ENCODE results near the gene S100A14. TPM values are rescaled to one million over a fixed set of nuclear protein-coding genes. Genes with fewer than 3 reads are reported as not detected.
A peak's percentile ranks its signal among the peaks of the same experiment; 100 is the strongest.

S100A14 gene
- total RNA-seq, 2 experiments from 2014 or later = not detected

DNA sequence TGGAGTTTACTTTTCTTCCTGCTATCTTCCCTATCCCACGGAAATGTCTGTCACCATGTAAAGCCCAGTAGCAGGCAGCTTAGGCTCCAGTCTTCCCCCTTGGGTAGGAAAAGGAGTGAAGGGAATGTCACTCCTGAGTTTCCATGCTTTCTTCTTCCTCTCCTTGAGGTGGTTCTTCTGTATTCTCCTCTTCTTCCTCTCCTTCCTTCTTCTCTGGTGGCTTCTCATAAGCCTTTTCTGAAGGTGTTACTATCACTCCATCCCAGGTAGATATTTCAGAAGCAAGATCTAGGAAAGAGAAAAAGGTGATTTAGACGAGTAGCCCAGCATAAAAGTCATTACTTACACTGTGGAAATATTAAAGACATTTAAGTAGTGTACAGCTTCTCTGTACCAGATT lies 46.1 kb upstream of the S100A14 start:
- no peak overlapping the region for H3K27ac ChIP-seq (ENCODE audit: low read depth, low read length, poor library complexity, severe bottlenecking)
- ChIA-PET POLR2A (interaction anchor here (2.7 kb wide), 1 partner anchor 28 kb away, joined by 7 read pairs; the partner anchor contains the start of gene CHTOP), CTCF (ENCODE audit: unreplicated experiment) (no interaction called here)
- H3K36me3 ChIP-seq (ENCODE audit: insufficient read depth, low read length) = peaks cover 74% of the 10 kb centered on the region
- intact Hi-C loops (cut with micrococcal nuclease; ENCODE audit: unreplicated experiment) = no loop called here
- H3K4me2 ChIP-seq (ENCODE audit: low read length) = no peak overlapping the region
- no peaks in the 10 kb centered on the region for H3K9me2 ChIP-seq (ENCODE audit: insufficient read depth, low read length)
- no peak overlapping the region for H2AFZ ChIP-seq (ENCODE audit: low read length)
- no peak for DNase-seq (ENCODE audit: low spot score)
- H3K79me2 ChIP-seq (ENCODE audit: insufficient read depth, low read depth, low read length) = peaks cover 18% of the 10 kb centered on the region
- H3K4me3 ChIP-seq (ENCODE audit: low read depth, low read length, poor library complexity, severe bottlenecking) = no peak overlapping the region
- no peaks in the 10 kb centered on the region for H3K9me3 ChIP-seq (ENCODE audit: low read length)
- BruUV-seq (replicated peaks) = TSS peak; percentile 81
- H3K4me1 ChIP-seq (ENCODE audit: insufficient read depth, low read length, poor library complexity, severe bottlenecking) = peaks cover 18% of the 10 kb centered on the region
- TF ChIP-seq EZH2phosphoT487 (IDR thresholded peaks at IDR 0.05; ENCODE audit: borderline replicate concordance, low read depth, low read length) = no peak
- TF ChIP-seq, protein P1, sequence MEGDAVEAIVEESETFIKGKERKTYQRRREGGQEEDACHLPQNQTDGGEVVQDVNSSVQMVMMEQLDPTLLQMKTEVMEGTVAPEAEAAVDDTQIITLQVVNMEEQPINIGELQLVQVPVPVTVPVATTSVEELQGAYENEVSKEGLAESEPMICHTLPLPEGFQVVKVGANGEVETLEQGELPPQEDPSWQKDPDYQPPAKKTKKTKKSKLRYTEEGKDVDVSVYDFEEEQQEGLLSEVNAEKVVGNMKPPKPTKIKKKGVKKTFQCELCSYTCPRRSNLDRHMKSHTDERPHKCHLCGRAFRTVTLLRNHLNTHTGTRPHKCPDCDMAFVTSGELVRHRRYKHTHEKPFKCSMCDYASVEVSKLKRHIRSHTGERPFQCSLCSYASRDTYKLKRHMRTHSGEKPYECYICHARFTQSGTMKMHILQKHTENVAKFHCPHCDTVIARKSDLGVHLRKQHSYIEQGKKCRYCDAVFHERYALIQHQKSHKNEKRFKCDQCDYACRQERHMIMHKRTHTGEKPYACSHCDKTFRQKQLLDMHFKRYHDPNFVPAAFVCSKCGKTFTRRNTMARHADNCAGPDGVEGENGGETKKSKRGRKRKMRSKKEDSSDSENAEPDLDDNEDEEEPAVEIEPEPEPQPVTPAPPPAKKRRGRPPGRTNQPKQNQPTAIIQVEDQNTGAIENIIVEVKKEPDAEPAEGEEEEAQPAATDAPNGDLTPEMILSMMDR (conservative IDR thresholded peaks at IDR 0.05; ENCODE audit: low read length) = no peak
- peaks cover 6% of the 10 kb centered on the region; the same call in 1 of the 2 replicates for H4K20me1 ChIP-seq (ENCODE audit: insufficient read depth, low read length)

DNA sequence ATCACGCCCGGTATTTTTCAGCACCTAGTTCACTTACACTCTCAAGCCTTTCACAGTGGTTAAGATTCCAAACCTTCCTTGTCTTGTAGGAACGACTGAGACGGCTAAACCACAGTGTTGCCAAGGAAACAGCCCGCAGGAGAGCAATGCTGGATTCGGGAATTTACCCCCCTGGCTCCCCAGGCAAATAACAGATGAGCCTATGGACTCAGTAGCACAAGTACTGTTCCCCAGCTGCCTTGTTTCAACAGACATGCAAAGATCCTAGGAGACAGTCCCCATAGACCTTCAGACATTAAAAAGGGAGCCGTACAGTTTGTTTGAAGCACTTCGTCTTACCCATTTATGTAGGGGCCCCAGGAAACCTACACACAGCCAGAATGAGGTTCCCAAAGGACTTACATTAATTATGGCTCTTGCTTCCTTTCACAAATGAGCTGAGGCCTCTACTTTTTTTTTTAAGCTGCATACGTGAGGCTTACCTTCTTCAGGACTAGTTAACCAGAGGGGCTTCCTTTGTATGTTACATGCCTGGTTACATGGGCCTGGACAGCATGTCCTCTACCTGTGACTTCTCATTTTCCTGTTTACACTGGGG lies 45.1 kb upstream of the S100A14 start:
- BruUV-seq (replicated peaks) = TSS peak; percentile 40
- POLR2A ChIA-PET = interaction anchor here (2.7 kb wide), 1 partner anchor 27 kb away, joined by 7 read pairs; the partner anchor contains the start of gene CHTOP
- H3K9me2 ChIP-seq (ENCODE audit: insufficient read depth, low read length) = no peaks in the 10 kb centered on the region
- no peak overlapping the region for H3K4me2 ChIP-seq (ENCODE audit: low read length)
- no peak overlapping the region for H3K4me3 ChIP-seq (ENCODE audit: low read depth, low read length, poor library complexity, severe bottlenecking)
- H3K4me1 ChIP-seq (ENCODE audit: insufficient read depth, low read length, poor library complexity, severe bottlenecking) = peaks cover 18% of the 10 kb centered on the region
- CTCF ChIA-PET (ENCODE audit: unreplicated experiment) = no interaction called here
- H3K9me3 ChIP-seq (ENCODE audit: low read length) = no peaks in the 10 kb centered on the region
- no peak for DNase-seq (ENCODE audit: low spot score)
- peaks cover 6% of the 10 kb centered on the region; the same call in 1 of the 2 replicates for H4K20me1 ChIP-seq (ENCODE audit: insufficient read depth, low read length)
- TF ChIP-seq, protein P1 (conservative IDR thresholded peaks at IDR 0.05; ENCODE audit: low read length) = no peak
- no peak for TF ChIP-seq EZH2phosphoT487 (IDR thresholded peaks at IDR 0.05; ENCODE audit: borderline replicate concordance, low read depth, low read length)
- peaks cover 63% of the 10 kb centered on the region for H3K36me3 ChIP-seq (ENCODE audit: insufficient read depth, low read length)
- no peak overlapping the region for H2AFZ ChIP-seq (ENCODE audit: low read length)
- peaks cover 16% of the 10 kb centered on the region for H3K79me2 ChIP-seq (ENCODE audit: insufficient read depth, low read depth, low read length)
- intact Hi-C loops (cut with micrococcal nuclease; ENCODE audit: unreplicated experiment) = no loop called here
- H3K27ac ChIP-seq (ENCODE audit: low read depth, low read length, poor library complexity, severe bottlenecking) = no peak overlapping the region

DNA sequence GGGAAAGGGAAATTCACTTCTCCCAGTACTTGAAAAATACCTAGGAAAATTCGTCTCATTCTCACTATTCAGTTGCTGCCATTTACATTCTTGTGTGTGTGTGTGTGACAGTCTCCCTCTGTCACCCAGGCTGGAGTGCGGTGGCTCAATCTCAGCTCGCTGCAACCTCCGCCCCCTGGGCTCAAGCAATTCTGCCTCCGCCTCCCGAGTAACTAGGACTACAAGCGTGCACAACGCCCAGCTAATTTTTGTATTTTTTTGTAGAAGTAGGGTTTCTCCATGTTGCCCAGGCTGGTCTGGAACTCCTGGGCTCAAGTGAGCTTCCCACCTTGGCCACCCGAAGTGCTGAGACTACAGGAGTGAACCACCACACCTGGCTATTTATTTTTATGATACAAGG lies 43.5 kb upstream of the S100A14 start:
- intact Hi-C loops (cut with micrococcal nuclease; ENCODE audit: unreplicated experiment) = loop anchor here (2.0 to 5.0 kb wide), 3 partner anchors 25 to 87 kb away; partner anchors contain the start of gene CHTOP
- Histone ChIP-seq H3K27ac (ENCODE audit: low read depth, low read length, poor library complexity, severe bottlenecking) (peak overlapping the region; percentile 68), H3K9me3 (ENCODE audit: low read length) (no peaks in the 10 kb centered on the region), H3K4me1 (ENCODE audit: insufficient read depth, low read length, poor library complexity, severe bottlenecking) (peaks cover 18% of the 10 kb centered on the region), H4K20me1 (ENCODE audit: insufficient read depth, low read length) (peaks cover 6% of the 10 kb centered on the region; the same call in 1 of the 2 replicates), H3K4me3 (ENCODE audit: low read depth, low read length, poor library complexity, severe bottlenecking) (peak overlapping the region; percentile 96), H3K79me2 (ENCODE audit: insufficient read depth, low read depth, low read length) (peaks cover 12% of the 10 kb centered on the region), H3K9me2 (ENCODE audit: insufficient read depth, low read length) (no peaks in the 10 kb centered on the region), H2AFZ (ENCODE audit: low read length) (no peak overlapping the region), H3K4me2 (ENCODE audit: low read length) (peak overlapping the region; percentile 94), H3K36me3 (ENCODE audit: insufficient read depth, low read length) (peaks cover 48% of the 10 kb centered on the region)
- DNase-seq (ENCODE audit: low spot score) = no peak
- ChIA-PET CTCF (ENCODE audit: unreplicated experiment) (no interaction called here), POLR2A (interaction anchor here (1.0 to 1.3 kb wide), 5 partner anchors 9 to 25 kb away, joined by 3 to 5 read pairs (median 4); no protein-coding TSS in a partner anchor)
- TF ChIP-seq, protein P1 (conservative IDR thresholded peaks at IDR 0.05; ENCODE audit: low read length) = no peak
- TF ChIP-seq EZH2phosphoT487 (IDR thresholded peaks at IDR 0.05; ENCODE audit: borderline replicate concordance, low read depth, low read length) = no peak
- no TSS peak for BruUV-seq (replicated peaks)

Data from OCI-LY7 (cell line).